Placental epithelial cell (primary cell): ENCODE results near the gene SVOPL. TPM values are rescaled to one million over a fixed set of nuclear protein-coding genes. Genes with fewer than 3 reads are reported as not detected.

ENCODE experiments used
- small RNA-seq: library from RNA; depleted of rRNA; stranded (forward); fragments of <200 nt; gene quantifications from one replicate; pipeline ENCODE3, GENCODE V24; 2012
- total RNA-seq: library from RNA; depleted of rRNA; stranded (reverse); fragments of >200 nt; gene quantifications from 2 replicates; pipeline ENCODE4 v1.2.3, GENCODE V29; 2012

SVOPL gene, protein sequence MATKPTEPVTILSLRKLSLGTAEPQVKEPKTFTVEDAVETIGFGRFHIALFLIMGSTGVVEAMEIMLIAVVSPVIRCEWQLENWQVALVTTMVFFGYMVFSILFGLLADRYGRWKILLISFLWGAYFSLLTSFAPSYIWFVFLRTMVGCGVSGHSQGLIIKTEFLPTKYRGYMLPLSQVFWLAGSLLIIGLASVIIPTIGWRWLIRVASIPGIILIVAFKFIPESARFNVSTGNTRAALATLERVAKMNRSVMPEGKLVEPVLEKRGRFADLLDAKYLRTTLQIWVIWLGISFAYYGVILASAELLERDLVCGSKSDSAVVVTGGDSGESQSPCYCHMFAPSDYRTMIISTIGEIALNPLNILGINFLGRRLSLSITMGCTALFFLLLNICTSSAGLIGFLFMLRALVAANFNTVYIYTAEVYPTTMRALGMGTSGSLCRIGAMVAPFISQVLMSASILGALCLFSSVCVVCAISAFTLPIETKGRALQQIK
- 0.65 and 2.4 TPM in 2 replicates for total RNA-seq

GRCh38 chr7:138700857-138701536 lies at the start of gene SVOPL:
Gene SVOPL (minus strand): TSS chr7:138701362. CDS start chr7:138679045, 22,317 bp downstream.

Small RNAs within 50 kb of the gene (small RNA-seq; reads per million reads assigned to genes)
- gene RF00561, result 0.12 reads per million

Other genes with a start within 250 kb of the SVOPL start
- gene TRIM24, start 241.1 kb downstream of the SVOPL start, total RNA-seq, result 34.2 and 40.2 TPM in 2 replicates
- not detected in 2 replicates for gene TMEM213, start 96.6 kb upstream of the SVOPL start, total RNA-seq
- gene ATP6V0A4, start 96.8 kb upstream of the SVOPL start, total RNA-seq, result under 0.01 and 4.1 TPM in 2 replicates